ENCODE data around the gene JAKMIP1.

The JAKMIP1 gene

DNA sequence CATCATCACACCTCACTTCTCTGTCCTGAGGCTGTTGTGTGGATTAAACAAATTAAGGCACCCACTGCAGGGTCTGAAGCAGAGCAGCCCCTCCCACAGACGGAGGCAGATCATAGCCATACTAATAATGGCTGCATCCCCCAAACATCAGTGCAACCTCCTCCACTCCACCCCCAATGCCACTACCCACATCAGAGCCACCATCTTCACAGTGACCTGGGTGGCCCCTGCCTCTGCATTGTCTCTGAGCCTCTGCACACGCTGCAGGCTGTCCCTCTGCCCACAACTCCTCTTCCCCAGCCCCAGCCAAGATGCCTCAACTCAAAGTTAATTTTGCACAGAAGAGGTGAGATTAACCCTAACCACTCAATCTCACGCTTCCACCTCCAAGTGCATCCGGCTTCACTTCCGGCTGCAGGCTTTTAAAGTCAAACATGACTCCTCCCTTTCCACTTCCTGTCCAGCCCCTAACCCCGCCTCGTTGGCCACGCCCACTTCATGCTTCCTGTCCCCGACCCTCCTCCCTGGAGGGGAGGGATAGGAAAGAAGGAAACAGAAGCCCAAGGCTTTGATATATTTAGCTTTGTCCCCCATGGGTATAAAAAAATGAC lies 22.7 kb downstream of the JAKMIP1 start:
- DNase-seq: peak; percentile 76

DNA sequence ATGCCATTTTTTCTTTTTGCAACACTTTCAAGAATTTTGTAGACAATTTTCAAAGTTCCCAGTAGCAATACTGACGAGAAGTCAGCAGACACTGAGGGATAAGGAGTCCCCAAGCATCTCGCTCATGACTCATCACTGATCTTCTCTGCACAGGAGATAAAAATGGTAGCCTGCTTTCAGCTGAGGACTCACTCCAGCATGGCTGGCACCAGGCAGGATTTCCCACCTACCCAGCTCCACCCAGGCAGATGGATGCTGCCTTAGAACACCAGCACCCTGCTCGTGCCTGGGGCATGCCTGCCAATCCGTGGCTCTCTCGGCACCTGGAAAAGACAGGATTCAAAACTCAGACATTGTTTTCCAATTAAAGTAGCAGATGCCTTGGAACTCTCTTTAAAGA lies 24.9 kb downstream of the JAKMIP1 start:
- DNase-seq: no peak

GRCh38 chr4:6172927-6173200 lies 27.5 kb downstream of the JAKMIP1 start:
- no peak for DNase-seq

DNA sequence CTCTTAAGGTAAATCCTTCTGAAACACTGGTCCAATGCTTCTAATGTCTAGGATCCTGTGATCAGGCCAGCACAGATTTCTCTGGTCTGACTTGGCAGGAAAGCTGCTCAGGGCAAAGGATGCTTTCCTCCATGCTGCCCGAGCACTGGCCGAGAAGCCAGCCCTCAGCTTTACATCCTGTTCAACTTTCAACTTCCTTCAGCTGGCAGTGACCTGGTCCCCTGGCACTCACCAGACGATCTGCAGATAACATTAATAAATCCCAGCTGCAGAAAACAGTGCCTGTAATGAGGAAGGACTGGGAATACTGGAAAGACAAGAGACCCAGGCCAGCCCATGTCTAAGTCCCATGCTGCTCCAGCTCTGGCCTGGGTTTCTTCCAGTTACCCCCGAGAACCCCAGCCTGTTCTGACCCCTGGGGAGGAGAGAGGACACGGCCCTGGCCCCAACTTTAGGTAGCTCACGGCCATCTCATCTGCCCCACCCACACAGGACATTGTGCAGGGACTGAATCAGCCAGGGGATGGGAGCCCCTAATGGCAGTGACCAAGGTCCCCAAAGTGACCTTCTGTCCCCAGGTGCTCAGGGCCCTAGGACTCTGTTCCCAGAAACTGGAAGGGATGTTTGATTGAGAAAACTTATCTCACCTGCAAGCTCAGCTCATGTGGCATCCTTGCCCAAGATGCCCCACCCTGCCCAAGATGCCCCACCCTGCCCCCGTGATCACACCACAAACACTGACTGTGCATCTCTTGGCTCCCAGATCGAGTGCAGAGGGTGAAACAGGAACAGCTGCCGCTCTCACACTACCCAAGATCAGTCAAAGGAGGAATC lies 28.0 kb downstream of the JAKMIP1 start:
- peak; percentile 37 for DNase-seq

DNA sequence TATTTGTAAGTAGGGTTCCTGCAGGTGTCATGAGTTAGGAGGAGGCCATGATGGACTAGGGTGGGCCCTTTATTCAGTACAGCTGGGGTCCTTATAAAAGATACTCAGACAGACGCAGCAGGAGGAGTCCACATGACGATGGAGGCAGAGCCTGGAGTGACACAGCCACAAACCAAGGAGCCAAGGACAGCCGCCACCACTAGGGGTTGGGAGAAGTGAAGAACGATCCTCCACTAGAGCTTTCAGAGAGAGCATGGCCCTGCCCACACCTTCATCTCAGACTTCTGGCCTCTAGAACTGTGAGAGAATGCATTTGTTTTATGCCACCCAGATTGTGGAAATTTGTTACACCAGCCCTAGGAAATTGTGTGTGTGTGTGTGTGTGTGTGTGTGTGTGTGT lies 31.1 kb downstream of the JAKMIP1 start:
- no peak for DNase-seq

- no peak for DNase-seq
These were observed 34.6 kb downstream of the JAKMIP1 start for GRCh38 chr4:6165766-6166165.

DNA sequence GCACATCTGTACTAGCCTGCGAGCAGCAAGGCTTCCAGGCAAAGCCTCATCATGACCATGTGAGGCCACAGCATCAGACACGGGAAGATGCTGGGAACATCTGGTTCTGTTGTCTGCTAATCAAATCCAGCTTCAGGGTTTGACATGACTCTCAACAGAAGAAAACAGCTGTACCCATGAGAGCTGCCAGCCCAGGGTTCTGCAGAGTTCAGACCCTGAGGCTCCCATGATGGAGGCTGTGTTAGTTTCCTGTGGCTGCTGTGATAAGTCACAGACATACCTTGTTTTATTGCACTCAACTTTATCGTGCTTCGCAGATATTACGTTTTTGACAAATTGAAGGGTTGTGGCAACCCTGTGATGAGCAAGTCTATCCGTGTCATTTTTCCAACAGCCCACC lies 37.5 kb downstream of the JAKMIP1 start:
- DNase-seq: no peak

- DNase-seq: no peak
These were observed 38.4 kb downstream of the JAKMIP1 start for GRCh38 chr4:6161921-6162464.

DNA sequence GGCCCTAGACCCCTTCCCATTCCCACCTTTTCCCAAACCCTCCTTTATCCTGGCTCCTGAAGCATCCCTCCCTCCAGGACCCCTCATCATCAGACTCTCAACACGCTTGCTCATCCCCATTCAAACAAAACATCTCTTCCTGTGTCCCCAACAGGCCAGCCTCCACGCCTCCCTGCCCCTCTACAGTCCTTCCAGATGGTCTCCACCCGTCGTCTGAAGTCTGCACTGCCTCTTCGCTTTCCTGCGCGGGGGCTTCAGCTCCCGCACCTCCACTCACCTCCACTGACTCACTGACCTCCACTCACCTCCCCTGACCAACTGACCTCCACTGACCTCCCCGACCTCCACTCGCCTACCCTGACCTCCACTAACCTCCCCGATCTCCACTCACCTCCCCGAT lies 39.8 kb downstream of the JAKMIP1 start:
- no peak for DNase-seq

- no peak for DNase-seq
These were observed 42.4 kb downstream of the JAKMIP1 start for GRCh38 chr4:6157926-6158325.

DNA sequence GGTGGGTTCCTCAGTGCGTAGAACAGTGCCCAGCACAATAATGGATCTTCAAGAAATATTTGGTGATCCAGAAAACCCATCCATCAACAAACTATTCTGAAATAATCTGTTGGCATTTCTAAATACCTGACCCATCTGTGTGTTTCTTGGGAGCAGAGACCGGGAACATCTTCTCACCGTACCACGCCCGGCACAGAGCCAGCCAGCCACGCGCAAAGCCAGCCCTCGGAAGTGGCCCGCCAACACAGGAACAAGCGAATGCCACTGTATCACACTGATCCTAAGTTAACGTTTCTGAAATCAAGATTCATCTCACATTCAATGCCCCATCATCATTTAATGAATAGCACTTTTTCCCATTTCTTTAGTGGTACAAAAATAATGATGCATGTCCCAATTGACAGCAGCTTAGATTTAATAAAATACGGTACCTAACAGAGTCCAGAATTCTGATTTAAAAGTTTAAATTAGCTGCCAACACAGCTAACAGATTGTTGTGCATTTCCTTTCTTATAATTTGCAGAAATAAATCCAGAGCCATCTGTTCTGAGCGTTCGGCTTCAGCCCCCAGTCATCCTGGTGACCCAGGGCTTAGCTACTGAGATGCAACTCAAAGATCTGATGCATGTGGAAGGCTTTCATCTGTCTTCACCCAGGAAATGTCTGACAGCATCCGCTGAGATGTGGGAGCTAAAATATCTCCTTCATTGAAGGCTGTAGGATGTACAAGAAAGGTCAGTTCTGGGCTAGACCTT lies 44.2 kb downstream of the JAKMIP1 start:
- no peak for DNase-seq

DNA sequence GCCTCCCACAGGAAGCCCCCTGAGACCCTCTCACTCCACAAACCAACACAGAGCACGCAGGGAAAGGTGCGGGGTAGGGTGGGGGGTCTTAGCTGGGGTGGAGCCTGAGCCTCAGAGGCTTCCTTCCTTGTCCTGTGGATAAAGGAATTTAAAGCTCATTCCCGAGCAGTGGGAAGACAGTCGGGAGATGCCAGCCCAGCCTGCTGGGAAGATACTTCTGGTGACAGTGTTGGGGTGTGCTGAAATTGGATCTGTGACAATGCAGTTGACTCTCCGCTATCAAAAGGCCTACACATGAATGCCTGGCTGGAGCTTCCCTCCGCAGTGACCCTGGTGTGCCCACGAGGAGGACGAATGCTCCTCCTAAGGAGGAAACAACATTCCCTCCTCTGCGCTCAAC lies 45.5 kb downstream of the JAKMIP1 start:
- DNase-seq: no peak

- DNase-seq: no peak
These were observed 46.5 kb downstream of the JAKMIP1 start for GRCh38 chr4:6153874-6154273.

- peak; percentile 33 for DNase-seq
These were observed 47.3 kb downstream of the JAKMIP1 start for GRCh38 chr4:6152869-6153705.

- no peak for DNase-seq
These were observed 50.2 kb downstream of the JAKMIP1 start for GRCh38 chr4:6150046-6150735.

DNA sequence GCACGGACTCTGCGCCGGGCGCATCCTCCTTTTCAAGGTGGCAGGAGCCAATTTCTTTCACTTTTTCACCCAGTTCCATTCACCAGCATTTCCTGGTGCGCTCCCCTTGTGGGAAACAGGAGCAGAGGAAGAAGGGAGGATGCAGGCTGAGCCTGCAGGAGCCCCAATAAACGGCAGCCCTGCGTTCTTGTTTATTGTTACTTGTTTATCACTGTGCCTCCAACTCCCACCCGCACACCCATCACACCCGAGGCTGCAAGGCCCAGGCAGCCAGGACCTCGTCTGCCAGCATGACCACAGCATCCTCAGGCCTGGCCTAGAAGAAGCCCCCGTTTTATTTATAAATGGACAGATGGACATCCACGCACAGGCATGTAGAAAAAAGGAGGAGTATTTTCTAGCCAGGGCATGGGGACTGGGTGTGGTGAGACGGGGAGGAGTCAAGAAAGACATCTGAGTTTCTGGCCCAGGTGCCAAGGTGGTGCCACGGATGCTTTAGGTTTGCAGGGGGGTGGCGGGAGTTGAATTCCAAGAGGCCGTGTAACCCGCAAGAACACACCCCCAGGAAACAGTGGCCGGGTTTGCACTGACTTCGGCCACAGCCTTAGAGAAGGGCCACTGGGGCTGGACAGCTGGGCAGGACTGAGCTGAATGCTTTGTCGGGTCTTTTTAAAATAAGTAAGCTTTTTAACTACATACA lies 51.7 kb downstream of the JAKMIP1 start:
- no peak for DNase-seq

- no peak for DNase-seq
These were observed 52.9 kb downstream of the JAKMIP1 start for GRCh38 chr4:6147441-6147840.

DNA sequence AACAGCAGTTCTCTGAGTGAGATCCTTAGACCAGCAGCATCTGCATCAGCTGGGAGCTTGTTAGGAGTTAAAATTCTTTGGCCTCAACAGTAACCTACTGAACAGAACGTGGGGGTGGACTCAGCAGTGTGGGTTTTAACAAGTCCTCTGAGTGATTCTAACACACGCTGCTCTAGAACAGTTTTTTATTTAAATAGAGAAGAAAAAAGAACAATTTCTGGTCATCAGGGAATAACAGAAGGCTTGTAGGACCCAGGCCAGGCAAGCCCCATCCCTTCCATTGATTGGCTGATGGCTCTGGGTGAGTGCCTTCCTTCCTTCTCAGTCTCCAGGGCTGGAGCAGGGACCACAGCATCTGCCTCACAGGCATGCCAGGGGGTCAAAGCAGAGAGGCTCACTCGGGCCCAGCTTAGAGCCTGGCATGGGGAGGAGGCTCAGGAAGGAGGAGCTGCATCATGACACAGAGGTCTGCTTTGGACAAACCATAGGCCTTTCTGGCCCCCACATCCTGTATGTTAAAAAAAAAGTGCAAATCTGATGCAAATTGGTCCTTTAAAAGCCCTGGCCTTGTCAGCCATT lies 56.7 kb downstream of the JAKMIP1 start:
- DNase-seq: no peak

GRCh38 chr4:6142935-6143602 lies 57.3 kb downstream of the JAKMIP1 start:
- no peak for DNase-seq

- no peak for DNase-seq
These were observed 57.8 kb downstream of the JAKMIP1 start for GRCh38 chr4:6142511-6142910.

- no peak for DNase-seq
These were observed 58.8 kb downstream of the JAKMIP1 start for GRCh38 chr4:6141554-6141953.
